ENCODE results near the gene EVA1C. TPM values are rescaled to one million over a fixed set of nuclear protein-coding genes. Genes with fewer than 3 reads are reported as not detected.

EVA1C gene
- total and polyA plus RNA-seq, 10 of the 15 experiments (the other 5 are each of a cell fraction or from before 2014, with no cell fraction given) = 0.13 to 0.56 (median 0.34) TPM; not detected in 7

GRCh38 chr21:32413697-32414578, 1.4 kb downstream of the EVA1C start:
- no peaks in the 10 kb centered on the region for H3K4me1 ChIP-seq (ENCODE audit: control insufficient read depth, insufficient read depth, low read length)
- RAD21 ChIA-PET (ENCODE audit: unreplicated experiment) = no interaction called here
- WGBS (ENCODE audit: insufficient coverage, insufficient replicate concordance, low lambda C conversion rate, missing lambda C conversion rate) = 76% methylated on average over 7 of the region's 7 CpGs
- H3K4me2 ChIP-seq (ENCODE audit: control insufficient read depth, insufficient read depth) = no peak overlapping the region
- FAIRE-seq = no peak
- no TSS peak for BruUV-seq (replicated peaks)
- H3K36me3 ChIP-seq (ENCODE audit: control insufficient read depth in 2 of 2, insufficient read depth in 2 of 2, low read length in 1 of 2) = no peaks in the 10 kb centered on the region
- H3K9ac ChIP-seq (ENCODE audit: control insufficient read depth, insufficient read depth, low read length) = no peak overlapping the region
- no peaks in the 10 kb centered on the region for H4K20me1 ChIP-seq (ENCODE audit: control insufficient read depth, insufficient read depth)
- ATAC-seq = no peak
- no peak overlapping the region for H3K27ac ChIP-seq (ENCODE audit: control insufficient read depth, insufficient read depth)
- CTCF ChIA-PET = no interaction called here
- POLR2A ChIA-PET = no interaction called here
- no peaks in the 10 kb centered on the region for H3K79me2 ChIP-seq (ENCODE audit: control insufficient read depth, insufficient read depth, low read length)
- in situ Hi-C loops (cut with MboI) (no loop called here), intact Hi-C loops (cut with micrococcal nuclease; ENCODE audit: unreplicated experiment) (no loop called here)
- SMC1A ChIA-PET (ENCODE audit: uncharacterized antibody, unreplicated experiment) = no interaction called here
- no peaks in the 10 kb centered on the region for H3K9me3 ChIP-seq (replicated peaks; ENCODE audit: control insufficient read depth, insufficient read depth, low read length)
- DNase-seq (ENCODE audit: low read depth, low spot score) = no peak
- peaks cover 3 to 5% of the 10 kb centered on the region in 2 experiments; a peak in 2 of 4 replicates for H3K27me3 ChIP-seq (replicated peaks in 1 of 2; ENCODE audit: control insufficient read depth in 2 of 2, insufficient read depth in 2 of 2, low read length in 1 of 2)
- H2AFZ ChIP-seq (ENCODE audit: control insufficient read depth, low read depth, low read length) = no peak overlapping the region
- H3K4me3 ChIP-seq = no peak overlapping the region
- TF ChIP-seq NFYB (IDR thresholded peaks at IDR 0.05; ENCODE audit: insufficient read depth, low read depth, low read length) (no peak), BCL11A (IDR thresholded peaks at IDR 0.05; ENCODE audit: low read depth, low read length) (no peak), CREM (IDR thresholded peaks at IDR 0.05; ENCODE audit: low read depth) (no peak), CUX1 (IDR thresholded peaks at IDR 0.05; ENCODE audit: insufficient replicate concordance, low read depth, low read length) (no peak), NR2F1 (conservative IDR thresholded peaks at IDR 0.05) (no peak), ZBED1 (IDR thresholded peaks at IDR 0.05; ENCODE audit: borderline replicate concordance) (no peak), GATAD2B (conservative IDR thresholded peaks at IDR 0.05; ENCODE audit: low read depth) (no peak), ZBTB40 (IDR thresholded peaks at IDR 0.05; ENCODE audit: borderline replicate concordance) (no peak), POLR2A (IDR thresholded peaks at IDR 0.05; ENCODE audit: low read depth, low read length) (no peak), NR2C1 (IDR thresholded peaks at IDR 0.05) (no peak), ZNF622 (IDR thresholded peaks at IDR 0.05) (no peak)
